GM21528 (cell line): ENCODE data around the gene CEACAM19.
"Not testable (repeated sequence)": the region's sequence is repeated elsewhere in the genome, so short reads cannot be mapped to it uniquely, and the experiment has no call there.

Source experiments
- ATAC-seq: cut with Tn5 transposase; IDR thresholded peaks from one replicate; pipeline ENCODE4 v1.9.1; 2021; ENCODE audit warnings: mild to moderate bottlenecking, moderate library complexity; ENCODE audit not compliant: unreplicated experiment, low FRiP score

Gene CEACAM19

GRCh38 chr19:44720396-44720795 lies 49.1 kb downstream of the CEACAM19 start:
- not testable (repeated sequence) for ATAC-seq

- ATAC-seq: no peak
Observed at GRCh38 chr19:44720945-44721344, 49.7 kb downstream of the CEACAM19 start.

- not testable (repeated sequence) for ATAC-seq
Observed at GRCh38 chr19:44721369-44721768, 50.1 kb downstream of the CEACAM19 start.

DNA sequence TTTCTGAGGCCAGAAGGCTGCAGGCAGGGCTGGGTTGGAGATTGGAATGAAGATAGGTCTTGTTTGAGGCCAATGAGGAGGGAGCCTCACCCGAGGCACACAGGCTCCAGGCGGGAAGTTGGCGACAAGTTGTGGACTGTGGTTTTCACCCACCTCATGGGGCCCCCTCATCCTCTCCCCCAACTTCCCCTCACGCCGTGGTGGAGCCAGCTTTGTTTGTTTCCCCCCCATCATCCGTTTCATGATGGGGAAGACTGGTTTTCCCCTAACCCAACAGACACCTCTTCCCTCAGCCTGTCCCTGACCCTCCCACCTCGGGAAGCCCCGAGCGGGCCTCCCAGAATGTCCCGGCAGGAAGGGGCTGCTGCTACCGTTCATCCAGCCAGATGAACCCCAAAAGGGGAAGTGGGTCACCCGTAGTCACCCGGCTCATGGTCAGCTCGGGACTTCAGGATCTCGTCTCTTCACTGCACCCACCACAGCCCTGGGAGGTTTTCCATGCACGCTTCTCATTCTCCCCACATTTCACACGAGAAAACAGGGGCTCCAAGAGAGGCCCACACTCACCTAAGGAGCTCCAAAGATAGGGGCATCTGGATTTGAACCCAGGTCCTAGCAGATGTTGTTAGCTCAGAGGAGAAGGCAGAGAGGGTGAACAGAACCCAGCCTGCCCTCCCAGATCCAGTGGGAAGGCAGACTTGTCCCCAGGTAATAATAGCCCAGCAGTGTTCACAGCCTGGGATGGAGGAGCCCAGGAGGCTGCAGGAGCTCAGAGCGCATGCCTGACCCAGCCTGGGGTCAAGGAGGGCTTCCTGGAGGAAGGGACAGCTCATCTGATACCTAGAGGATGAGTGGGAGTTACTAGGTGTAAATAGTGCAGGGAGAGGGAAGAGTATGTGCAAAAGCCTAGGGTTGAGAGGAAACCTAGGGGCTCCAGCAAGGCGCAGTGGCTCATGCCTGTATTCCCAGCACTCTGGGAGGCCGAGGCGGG lies 51.1 kb downstream of the CEACAM19 start:
- no peak for ATAC-seq

GRCh38 chr19:44723299-44723951 lies 52.1 kb downstream of the CEACAM19 start:
- no peak for ATAC-seq

GRCh38 chr19:44723952-44724319 lies 52.7 kb downstream of the CEACAM19 start:
- no peak for ATAC-seq

DNA sequence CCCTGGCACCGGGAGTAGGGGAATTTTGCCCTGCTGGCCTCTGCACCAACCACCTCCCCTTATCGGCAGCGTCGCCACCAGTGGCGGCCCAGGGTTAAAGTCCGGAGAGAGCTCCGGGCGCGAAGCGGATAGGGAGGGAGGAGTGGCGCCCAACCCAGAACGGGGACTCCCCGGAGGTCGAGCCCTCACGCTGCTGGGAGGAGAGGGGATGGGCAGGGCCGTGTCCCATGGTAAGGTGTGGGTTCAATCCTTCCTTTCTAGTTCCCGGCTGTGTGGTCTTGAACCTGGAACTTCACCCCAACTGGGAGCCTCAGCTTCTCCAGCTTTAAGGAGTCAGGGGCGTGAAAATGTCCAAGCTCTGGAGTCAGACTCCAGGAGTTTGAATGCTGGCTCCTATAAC lies 54.0 kb downstream of the CEACAM19 start:
- ATAC-seq: no peak

DNA sequence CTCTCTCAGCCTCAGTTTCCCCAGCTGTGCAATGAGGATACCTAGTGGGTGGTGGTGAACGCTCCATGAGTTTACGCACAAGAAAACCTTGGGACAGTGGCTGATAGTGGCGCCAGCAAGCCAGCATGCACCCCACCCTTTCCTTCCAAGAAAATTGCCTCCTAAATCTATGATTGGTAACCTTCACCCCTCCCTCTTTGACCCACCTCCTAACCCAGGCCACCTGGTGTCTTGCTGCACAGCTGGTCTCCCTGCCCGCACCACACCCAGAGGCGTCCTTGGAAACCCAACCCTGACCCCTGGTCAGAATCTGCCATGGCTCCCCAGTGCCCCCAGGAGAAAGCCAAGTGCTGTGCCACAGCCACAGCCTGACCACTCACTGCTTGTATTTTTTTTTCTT lies 54.4 kb downstream of the CEACAM19 start:
- no peak for ATAC-seq

- ATAC-seq: no peak
Observed at GRCh38 chr19:44726465-44726864, 55.2 kb downstream of the CEACAM19 start.

GRCh38 chr19:44728178-44728577 lies 56.9 kb downstream of the CEACAM19 start:
- no peak for ATAC-seq

GRCh38 chr19:44729516-44730033 lies 58.3 kb downstream of the CEACAM19 start:
- no peak for ATAC-seq

DNA sequence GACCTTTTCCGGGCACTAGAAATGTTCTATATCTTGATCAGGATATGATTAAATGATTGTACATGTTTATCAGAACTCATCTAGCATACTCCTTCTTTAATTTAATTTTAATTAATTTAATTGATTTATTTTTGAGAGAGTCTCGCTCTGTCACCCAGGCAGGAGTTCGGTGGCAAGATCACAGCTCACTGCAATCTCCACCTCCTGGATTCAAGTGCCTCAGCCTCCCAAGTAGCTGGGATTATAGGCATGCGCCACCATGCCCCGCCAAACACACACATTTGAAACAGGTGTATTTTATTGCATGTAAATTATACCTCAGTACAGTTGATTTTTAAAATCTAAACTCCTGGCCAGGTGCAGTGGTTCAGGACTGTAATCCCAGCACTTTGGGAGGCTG lies 59.8 kb downstream of the CEACAM19 start:
- no peak for ATAC-seq

DNA sequence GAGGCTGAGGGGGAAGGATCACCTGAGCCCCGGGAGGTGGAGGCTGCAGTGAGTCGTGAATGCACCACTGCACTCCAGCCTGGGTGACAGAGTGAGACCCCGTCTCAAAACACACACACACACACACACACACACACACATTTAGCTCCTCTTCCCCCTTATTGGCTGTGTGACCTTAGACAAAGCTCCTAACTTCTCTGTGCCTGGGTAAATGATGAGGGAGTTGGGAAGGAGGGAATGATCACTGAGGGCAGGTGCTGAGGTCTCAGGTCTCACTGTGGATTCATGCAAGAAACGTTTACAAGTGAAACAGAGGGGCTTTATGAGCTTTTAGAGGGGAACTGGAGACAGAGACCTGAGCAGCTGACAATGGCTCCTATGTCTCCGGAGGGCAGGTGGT lies 60.3 kb downstream of the CEACAM19 start:
- no peak for ATAC-seq

DNA sequence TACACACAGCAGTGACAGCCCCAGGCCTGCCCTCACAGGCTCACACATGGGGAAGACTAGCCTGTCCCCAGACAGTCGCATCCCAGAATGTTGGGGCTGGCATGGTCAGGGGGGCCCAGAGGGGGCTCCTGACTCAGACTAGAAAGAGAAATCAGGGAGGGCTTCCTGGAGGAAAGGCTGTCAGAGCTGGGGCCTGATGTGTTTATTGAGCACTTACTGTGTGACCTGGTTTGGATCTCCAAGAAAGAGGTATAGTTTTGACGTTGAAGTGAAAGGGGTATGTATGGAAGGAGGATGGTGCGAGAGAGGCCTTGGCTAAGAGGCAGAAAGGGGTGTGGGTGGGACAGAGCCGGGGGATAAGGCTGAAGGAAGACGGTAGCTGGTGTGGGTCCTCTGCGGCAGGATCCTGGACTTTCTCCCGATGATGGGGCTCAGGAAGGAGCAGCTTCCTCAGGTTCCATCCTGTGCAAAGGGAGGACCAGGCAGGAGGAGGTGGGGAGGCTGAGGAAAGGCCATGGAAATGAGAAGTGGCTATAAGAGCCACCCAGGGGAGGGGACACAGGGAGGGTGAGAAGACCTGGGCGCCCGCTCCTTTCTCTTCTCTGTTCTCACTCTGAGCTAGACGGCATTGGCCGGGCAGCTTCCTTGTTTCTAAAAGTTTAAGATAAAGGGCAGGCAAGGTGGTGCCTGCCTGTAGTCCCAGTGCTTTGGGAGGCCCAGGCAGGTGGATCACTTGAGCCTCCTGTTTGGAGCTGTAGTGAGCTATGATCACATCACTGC lies 61.1 kb downstream of the CEACAM19 start:
- ATAC-seq: no peak
